GM12878 (cell line): ENCODE data around the gene WNT5B. TPM values are rescaled to one million over a fixed set of nuclear protein-coding genes. Genes with fewer than 3 reads are reported as not detected.
"Not testable (repeated sequence)": the region's sequence is repeated elsewhere in the genome, so short reads cannot be mapped to it uniquely, and the experiment has no call there.

Source experiments
- ATAC-seq: fragments of 200-7000 bp; cut with Tn5 transposase; 3 replicates; pipeline ENCODE4 v1.9.1; 2020; ENCODE audit warnings: mild to moderate bottlenecking, moderate library complexity
- BruUV-seq: library from RNA; stranded (reverse); fragments of 400-500 nt; replicated peaks from 2 replicates; lab custom pipeline; 2021; lab: Mats Ljungman, UMichigan
- CTCF ChIA-PET: fragments of 300-600 bp; sonication (Branson Sonifier 250); formaldehyde crosslinking; extraction: SDS; loops from one replicate; lab custom pipeline; 2021; ENCODE audit warnings: inconsistent platforms; lab: Yijun Ruan, JAX
- POLR2A ChIA-PET: fragments of 350-600 bp; formaldehyde crosslinking; extraction: SDS; loops from one replicate; lab custom pipeline; 2021; ENCODE audit warnings: inconsistent platforms; lab: Charles Lee
- RAD21 ChIA-PET: fragments of 300-600 bp; sonication (Branson Sonifier 250); formaldehyde crosslinking; loops from one replicate; lab custom pipeline; 2023; ENCODE audit warnings: antibody characterized with exemption; ENCODE audit not compliant: unreplicated experiment; lab: Charles Lee
- SMC1A ChIA-PET: fragments of 300-600 bp; sonication (Branson Sonifier 250); formaldehyde crosslinking; loops from one replicate; lab custom pipeline; 2023; ENCODE audit not compliant: unreplicated experiment, uncharacterized antibody; lab: Charles Lee
- DNase-seq: peaks from one replicate; pipeline ENCODE4 v3.0.0-alpha.2; 2011; ENCODE audit warnings: low read depth, low spot score
- FAIRE-seq: peaks from 3 replicates; lab custom pipeline; 2011; peaks lifted over from hg19 to GRCh38; lab: Jason Lieb, UNC
- H2AFZ ChIP-seq: 2 replicates; pipeline ENCODE4 v1.6.0; 2011; ENCODE audit warnings: low read depth, low read length, control low read depth; ENCODE audit not compliant: control insufficient read depth
- H3K27ac ChIP-seq: 2 replicates; pipeline ENCODE4 v1.5.1; 2011; ENCODE audit warnings: control low read depth; ENCODE audit not compliant: control insufficient read depth, insufficient read depth
- H3K27me3 ChIP-seq, 2 experiments: replicated peaks in 1 of 2; 2 replicates each; pipeline versions ENCODE4 v1.6.0 to v1.6.1; 2011; ENCODE audit warnings: low read length in 1 of 2; ENCODE audit not compliant: control insufficient read depth in 2 of 2, insufficient read depth in 2 of 2
- H3K36me3 ChIP-seq, 2 experiments: 2 replicates each; pipeline ENCODE4 v1.5.1; 2011; ENCODE audit warnings: low read length in 1 of 2; ENCODE audit not compliant: control insufficient read depth in 2 of 2, insufficient read depth in 2 of 2
- H3K4me1 ChIP-seq: 2 replicates; pipeline ENCODE4 v1.6.1; 2011; ENCODE audit warnings: mild to moderate bottlenecking, low read length, moderate library complexity, mixed read lengths; ENCODE audit not compliant: control insufficient read depth, insufficient read depth
- H3K4me2 ChIP-seq: 2 replicates; pipeline ENCODE4 v1.6.0; 2011; ENCODE audit warnings: control low read depth; ENCODE audit not compliant: control insufficient read depth, insufficient read depth
- H3K4me3 ChIP-seq: fragments of 200-600 bp; sonication (generic); 2 replicates; pipeline ENCODE4 v1.5.1; 2016
- H3K79me2 ChIP-seq: 2 replicates; pipeline ENCODE4 v1.6.0; 2011; ENCODE audit warnings: low read length; ENCODE audit not compliant: control insufficient read depth, insufficient read depth
- H3K9ac ChIP-seq: 2 replicates; pipeline ENCODE4 v1.8.0; 2011; ENCODE audit warnings: low read length, control low read depth, mixed read lengths; ENCODE audit not compliant: control insufficient read depth, insufficient read depth
- H3K9me3 ChIP-seq: replicated peaks from 3 replicates; pipeline ENCODE4 v1.5.1; 2011; ENCODE audit warnings: mild to moderate bottlenecking, low read length; ENCODE audit not compliant: control insufficient read depth, insufficient read depth
- H4K20me1 ChIP-seq: 2 replicates; pipeline ENCODE4 v1.6.0; 2011; ENCODE audit not compliant: control insufficient read depth, insufficient read depth
- EGR1 ChIP-seq, 2 experiments: IDR thresholded peaks; 1 replicate in 1 of 2; 2 replicates in 1 of 2; pipeline ENCODE4 v1.6.1; 2011 to 2012; ENCODE audit warnings: low read depth in 2 of 2, low read length in 2 of 2, borderline replicate concordance in 1 of 2, mild to moderate bottlenecking in 1 of 2, moderate library complexity in 1 of 2
- FOS ChIP-seq: IDR thresholded peaks from 3 replicates; pipeline ENCODE4 v1.6.1; 2011; ENCODE audit warnings: borderline replicate concordance; ENCODE audit not compliant: insufficient read length; ENCODE audit errors: extremely low read depth
- FOXK2 ChIP-seq: fragments of 450-650 bp; IDR thresholded peaks from 2 replicates; pipeline ENCODE4 v1.6.1; 2017; ENCODE audit warnings: mild to moderate bottlenecking, moderate library complexity
- HDGF ChIP-seq: fragments of 450-650 bp; IDR thresholded peaks from 2 replicates; pipeline ENCODE4 v1.6.1; 2016; ENCODE audit warnings: antibody characterized with exemption
- MLLT1 ChIP-seq: fragments of 450-650 bp; IDR thresholded peaks from 2 replicates; pipeline ENCODE4 v1.6.1; 2016; ENCODE audit warnings: mild to moderate bottlenecking
- TCF12 ChIP-seq: IDR thresholded peaks from 2 replicates; pipeline ENCODE4 v1.6.1; 2011; ENCODE audit warnings: low read depth, mild to moderate bottlenecking, low read length
- WGBS: methylation state at CpG from one replicate; pipeline ENCODE4 v1.1.6; 2016; ENCODE audit warnings: low lambda C conversion rate; ENCODE audit not compliant: insufficient replicate concordance, insufficient coverage; ENCODE audit errors: missing lambda C conversion rate; 5-methylcytosine and 5-hydroxymethylcytosine counted together
- in situ Hi-C: fragments of 300-500 bp; cut with MboI; formaldehyde crosslinking; loops from 9 replicates; pipeline ENCODE4 v1.14.3; 2018; ENCODE audit warnings: mixed read lengths
- intact Hi-C: fragments of 100-400 bp; cut with micrococcal nuclease; formaldehyde crosslinking; loops from one replicate; pipeline ENCODE4 v1.14.2; 2022; ENCODE audit not compliant: unreplicated experiment
- polyA plus RNA-seq, 11 experiments: library from polyadenylated mRNA; depleted of rRNA in 4 of 11; unstranded in 6 of 11; stranded (reverse) in 5 of 11; fragments of >200 nt; fragmentation: Nextera tagmentation in 4 of 11; fragmentation: Illumina TruSeq in 1 of 11; extraction: Ambion mirVana in 4 of 11; extraction: Trizol in 1 of 11; gene quantifications; 1 replicate in 1 of 11; 2 replicates in 10 of 11; pipeline versions ENCODE4 v1.2.1 to v1.2.3, GENCODE V29; 2011 to 2016; ENCODE audit warnings: inconsistent platforms in 2 of 11, missing spikeins in 2 of 11, low read depth in 1 of 11
- total RNA-seq, 4 experiments: library from RNA; depleted of rRNA in 3 of 4; stranded (reverse); fragments of >200 nt in 3 of 4; fragmentation: Illumina TruSeq in 1 of 4; extraction: Trizol in 1 of 4; gene quantifications; 2 replicates each; pipeline versions ENCODE4 v1.2.1 to v1.2.3, GENCODE V29; 2013 to 2021
- TF ChIP-seq, protein P1 (sequence below): fragments of 450-650 bp; formaldehyde crosslinking; IDR thresholded peaks from 2 replicates; pipeline ENCODE4 v1.5.0; 2022; ENCODE audit warnings: mild to moderate bottlenecking, missing genetic modification characterization
- TF ChIP-seq, protein P2 (sequence below): IDR thresholded peaks from 2 replicates; pipeline ENCODE4 v1.6.1; 2012; ENCODE audit warnings: low read length, inconsistent platforms
- TF ChIP-seq, protein P3 (sequence below): IDR thresholded peaks from 2 replicates; pipeline ENCODE4 v1.6.1; 2012; ENCODE audit warnings: mild to moderate bottlenecking, low read depth, low read length

Gene WNT5B
- total and polyA plus RNA-seq, 10 of the 15 experiments (the other 5 are each of a cell fraction or from before 2014, with no cell fraction given): 0.45 to 18.3 (median 5.4) TPM

GRCh38 chr12:1692895-1693610, 64.0 kb downstream of the WNT5B start (continued):
- TF ChIP-seq, protein P1, sequence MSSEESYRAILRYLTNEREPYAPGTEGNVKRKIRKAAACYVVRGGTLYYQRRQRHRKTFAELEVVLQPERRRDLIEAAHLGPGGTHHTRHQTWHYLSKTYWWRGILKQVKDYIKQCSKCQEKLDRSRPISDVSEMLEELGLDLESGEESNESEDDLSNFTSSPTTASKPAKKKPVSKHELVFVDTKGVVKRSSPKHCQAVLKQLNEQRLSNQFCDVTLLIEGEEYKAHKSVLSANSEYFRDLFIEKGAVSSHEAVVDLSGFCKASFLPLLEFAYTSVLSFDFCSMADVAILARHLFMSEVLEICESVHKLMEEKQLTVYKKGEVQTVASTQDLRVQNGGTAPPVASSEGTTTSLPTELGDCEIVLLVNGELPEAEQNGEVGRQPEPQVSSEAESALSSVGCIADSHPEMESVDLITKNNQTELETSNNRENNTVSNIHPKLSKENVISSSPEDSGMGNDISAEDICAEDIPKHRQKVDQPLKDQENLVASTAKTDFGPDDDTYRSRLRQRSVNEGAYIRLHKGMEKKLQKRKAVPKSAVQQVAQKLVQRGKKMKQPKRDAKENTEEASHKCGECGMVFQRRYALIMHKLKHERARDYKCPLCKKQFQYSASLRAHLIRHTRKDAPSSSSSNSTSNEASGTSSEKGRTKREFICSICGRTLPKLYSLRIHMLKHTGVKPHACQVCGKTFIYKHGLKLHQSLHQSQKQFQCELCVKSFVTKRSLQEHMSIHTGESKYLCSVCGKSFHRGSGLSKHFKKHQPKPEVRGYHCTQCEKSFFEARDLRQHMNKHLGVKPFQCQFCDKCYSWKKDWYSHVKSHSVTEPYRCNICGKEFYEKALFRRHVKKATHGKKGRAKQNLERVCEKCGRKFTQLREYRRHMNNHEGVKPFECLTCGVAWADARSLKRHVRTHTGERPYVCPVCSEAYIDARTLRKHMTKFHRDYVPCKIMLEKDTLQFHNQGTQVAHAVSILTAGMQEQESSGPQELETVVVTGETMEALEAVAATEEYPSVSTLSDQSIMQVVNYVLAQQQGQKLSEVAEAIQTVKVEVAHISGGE (CRISPR knock-in tag): no peak
- TF ChIP-seq, protein P2, sequence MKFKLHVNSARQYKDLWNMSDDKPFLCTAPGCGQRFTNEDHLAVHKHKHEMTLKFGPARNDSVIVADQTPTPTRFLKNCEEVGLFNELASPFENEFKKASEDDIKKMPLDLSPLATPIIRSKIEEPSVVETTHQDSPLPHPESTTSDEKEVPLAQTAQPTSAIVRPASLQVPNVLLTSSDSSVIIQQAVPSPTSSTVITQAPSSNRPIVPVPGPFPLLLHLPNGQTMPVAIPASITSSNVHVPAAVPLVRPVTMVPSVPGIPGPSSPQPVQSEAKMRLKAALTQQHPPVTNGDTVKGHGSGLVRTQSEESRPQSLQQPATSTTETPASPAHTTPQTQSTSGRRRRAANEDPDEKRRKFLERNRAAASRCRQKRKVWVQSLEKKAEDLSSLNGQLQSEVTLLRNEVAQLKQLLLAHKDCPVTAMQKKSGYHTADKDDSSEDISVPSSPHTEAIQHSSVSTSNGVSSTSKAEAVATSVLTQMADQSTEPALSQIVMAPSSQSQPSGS: no peak
- TF ChIP-seq MLLT1 (peak; percentile 58; the same call in 1 of the 2 replicates), HDGF (no peak), FOXK2 (no peak), FOS (no peak), TCF12 (no peak), EGR1 (IDR thresholded peaks at IDR 0.05; ENCODE audit: borderline replicate concordance in 1 of 2, low read depth in 2 of 2, low read length in 2 of 2) (no peak)
- TF ChIP-seq, protein P3, sequence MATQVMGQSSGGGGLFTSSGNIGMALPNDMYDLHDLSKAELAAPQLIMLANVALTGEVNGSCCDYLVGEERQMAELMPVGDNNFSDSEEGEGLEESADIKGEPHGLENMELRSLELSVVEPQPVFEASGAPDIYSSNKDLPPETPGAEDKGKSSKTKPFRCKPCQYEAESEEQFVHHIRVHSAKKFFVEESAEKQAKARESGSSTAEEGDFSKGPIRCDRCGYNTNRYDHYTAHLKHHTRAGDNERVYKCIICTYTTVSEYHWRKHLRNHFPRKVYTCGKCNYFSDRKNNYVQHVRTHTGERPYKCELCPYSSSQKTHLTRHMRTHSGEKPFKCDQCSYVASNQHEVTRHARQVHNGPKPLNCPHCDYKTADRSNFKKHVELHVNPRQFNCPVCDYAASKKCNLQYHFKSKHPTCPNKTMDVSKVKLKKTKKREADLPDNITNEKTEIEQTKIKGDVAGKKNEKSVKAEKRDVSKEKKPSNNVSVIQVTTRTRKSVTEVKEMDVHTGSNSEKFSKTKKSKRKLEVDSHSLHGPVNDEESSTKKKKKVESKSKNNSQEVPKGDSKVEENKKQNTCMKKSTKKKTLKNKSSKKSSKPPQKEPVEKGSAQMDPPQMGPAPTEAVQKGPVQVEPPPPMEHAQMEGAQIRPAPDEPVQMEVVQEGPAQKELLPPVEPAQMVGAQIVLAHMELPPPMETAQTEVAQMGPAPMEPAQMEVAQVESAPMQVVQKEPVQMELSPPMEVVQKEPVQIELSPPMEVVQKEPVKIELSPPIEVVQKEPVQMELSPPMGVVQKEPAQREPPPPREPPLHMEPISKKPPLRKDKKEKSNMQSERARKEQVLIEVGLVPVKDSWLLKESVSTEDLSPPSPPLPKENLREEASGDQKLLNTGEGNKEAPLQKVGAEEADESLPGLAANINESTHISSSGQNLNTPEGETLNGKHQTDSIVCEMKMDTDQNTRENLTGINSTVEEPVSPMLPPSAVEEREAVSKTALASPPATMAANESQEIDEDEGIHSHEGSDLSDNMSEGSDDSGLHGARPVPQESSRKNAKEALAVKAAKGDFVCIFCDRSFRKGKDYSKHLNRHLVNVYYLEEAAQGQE: no peak

DNA sequence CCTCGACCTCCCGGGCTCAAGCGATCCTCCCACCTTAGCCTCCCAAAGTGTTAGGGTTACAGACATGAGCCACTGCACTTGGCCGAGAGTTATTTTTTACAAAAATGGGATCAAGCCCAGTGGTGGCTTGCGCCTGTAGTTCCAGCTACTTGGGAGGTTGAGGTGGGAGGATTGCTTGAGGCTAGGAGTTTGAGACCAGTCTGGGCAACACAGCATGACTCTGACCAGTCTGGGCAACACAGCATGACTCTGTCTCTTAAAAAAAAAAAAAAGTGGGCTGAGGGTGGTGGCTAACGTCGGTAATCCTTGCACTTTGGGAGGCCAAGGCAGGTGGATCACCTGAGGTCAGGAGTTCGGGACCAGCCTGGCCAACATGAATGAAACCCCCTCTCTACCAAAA, 66.1 kb downstream of the WNT5B start:
- DNase-seq, H4K20me1 ChIP-seq, H3K4me1 ChIP-seq, H3K27ac ChIP-seq, BruUV-seq, H3K27me3 ChIP-seq, ATAC-seq, FAIRE-seq, H3K36me3 ChIP-seq, H2AFZ ChIP-seq, in situ Hi-C loops, RAD21 ChIA-PET, H3K9ac ChIP-seq, H3K9me3 ChIP-seq, POLR2A ChIA-PET, H3K4me3 ChIP-seq: not testable (repeated sequence)
- intact Hi-C loops: loop anchor here (5.0 kb wide), 1 partner anchor 97 kb away; no protein-coding TSS in a partner anchor
- ChIA-PET SMC1A (interaction anchor here (4.1 kb wide), 1 partner anchor 95 kb away, joined by 32 read pairs; no protein-coding TSS in a partner anchor), CTCF (interaction anchor here (1.0 to 5.5 kb wide), 3 partner anchors 12 to 96 kb away, joined by 3 to 37 read pairs (median 3); no protein-coding TSS in a partner anchor)
- Histone ChIP-seq H3K4me2 (peak overlapping the region; percentile 9; the same call in 1 of the 2 replicates), H3K79me2 (peaks cover 90% of the 10 kb centered on the region)
- WGBS: 98% methylated on average over 5 of the region's 8 CpGs
